WTC11 (cell line): Measurements from ENCODE around the gene BNIP2. TPM values are rescaled to one million over a fixed set of nuclear protein-coding genes. Genes with fewer than 3 reads are reported as not detected.

Source experiments
- ATAC-seq: fragments of 200-7000 bp; cut with Tn5 transposase; 2 replicates; pipeline ENCODE4 v1.10.0; 2021; ENCODE audit warnings: mild to moderate bottlenecking, moderate library complexity
- CTCF ChIA-PET: fragments of 300-600 bp; sonication (Branson Sonifier 250); formaldehyde crosslinking; loops from one replicate; lab custom pipeline; 2021; ENCODE audit warnings: antibody characterized with exemption; lab: Charles Lee
- POLR2A ChIA-PET: fragments of 350-600 bp; sonication (Branson Sonifier 250); formaldehyde crosslinking; loops from one replicate; lab custom pipeline; 2021; ENCODE audit warnings: antibody characterized with exemption; lab: Charles Lee
- DNase-seq: peaks from one replicate; pipeline ENCODE4 v3.0.0; 2021; ENCODE audit warnings: low spot score
- H3K27ac Mint-ChIP-seq: 2 replicates; pipeline ENCODE4 v1.8.0; 2021; ENCODE audit warnings: mixed read lengths
- H3K27me3 Mint-ChIP-seq: 2 replicates; pipeline ENCODE4 v1.8.0; 2021; ENCODE audit warnings: low read depth, mild to moderate bottlenecking, moderate library complexity, mixed read lengths
- H3K36me3 Mint-ChIP-seq: 2 replicates; pipeline ENCODE4 v1.8.0; 2021; ENCODE audit warnings: mixed read lengths
- H3K4me1 Mint-ChIP-seq: 2 replicates; pipeline ENCODE4 v1.8.0; 2022; ENCODE audit warnings: mixed read lengths
- H3K4me3 Mint-ChIP-seq: 2 replicates; pipeline ENCODE4 v1.8.0; 2021; ENCODE audit warnings: mild to moderate bottlenecking, moderate library complexity, mixed read lengths
- H3K9me3 Mint-ChIP-seq: 2 replicates; pipeline ENCODE4 v1.8.0; 2021; ENCODE audit warnings: mixed read lengths
- ATF1 ChIP-seq: sonication (generic); formaldehyde crosslinking; IDR thresholded peaks from 2 replicates; pipeline ENCODE4 v1.8.1; 2023; ENCODE audit warnings: mild to moderate bottlenecking, moderate library complexity, missing genetic modification reagents
- CREB1 ChIP-seq: sonication (generic); formaldehyde crosslinking; IDR thresholded peaks from 2 replicates; pipeline ENCODE4 v1.8.0; 2023; ENCODE audit warnings: mild to moderate bottlenecking, missing genetic modification reagents
- CREM ChIP-seq: sonication (generic); formaldehyde crosslinking; IDR thresholded peaks from 2 replicates; pipeline ENCODE4 v1.8.1; 2022; ENCODE audit warnings: mild to moderate bottlenecking, missing genetic modification reagents, moderate library complexity
- GTF2I ChIP-seq: fragments of 250-450 bp; sonication (Bioruptor Pico); conservative IDR thresholded peaks from 2 replicates; pipeline ENCODE4 v1.4.0; 2021; ENCODE audit warnings: mild to moderate bottlenecking
- KAT7 ChIP-seq: sonication (generic); formaldehyde crosslinking; IDR thresholded peaks from 2 replicates; pipeline ENCODE4 v1.8.1; 2023; ENCODE audit warnings: missing genetic modification reagents, mild to moderate bottlenecking, borderline replicate concordance
- NFATC4 ChIP-seq: fragments of 250-450 bp; sonication (Bioruptor Pico); IDR thresholded peaks from 2 replicates; pipeline ENCODE4 v1.9.0; 2021; ENCODE audit warnings: mild to moderate bottlenecking
- NR2C2 ChIP-seq: sonication (generic); formaldehyde crosslinking; IDR thresholded peaks from 2 replicates; pipeline ENCODE4 v1.8.0; 2022; ENCODE audit warnings: mild to moderate bottlenecking, missing genetic modification reagents
- PRRX2 ChIP-seq: fragments of 250-450 bp; sonication (Bioruptor Pico); IDR thresholded peaks from 2 replicates; pipeline ENCODE4 v1.8.0; 2021; ENCODE audit warnings: mild to moderate bottlenecking
- SMAD3 ChIP-seq: sonication (generic); formaldehyde crosslinking; IDR thresholded peaks from 2 replicates; pipeline ENCODE4 v1.8.0; 2022; ENCODE audit warnings: missing genetic modification reagents, mild to moderate bottlenecking, borderline replicate concordance
- SOX15 ChIP-seq: fragments of 250-450 bp; sonication (Bioruptor Pico); IDR thresholded peaks from 2 replicates; pipeline ENCODE4 v1.9.0; 2021; ENCODE audit warnings: mild to moderate bottlenecking
- TCF7 ChIP-seq: sonication (generic); formaldehyde crosslinking; IDR thresholded peaks from 2 replicates; pipeline ENCODE4 v1.8.0; 2022; ENCODE audit warnings: mild to moderate bottlenecking, low read depth, missing genetic modification reagents, moderate library complexity
- TEAD4 ChIP-seq: sonication (generic); formaldehyde crosslinking; IDR thresholded peaks from 2 replicates; pipeline ENCODE4 v1.8.0; 2022; ENCODE audit warnings: mild to moderate bottlenecking, missing genetic modification reagents
- USF1 ChIP-seq: sonication (generic); formaldehyde crosslinking; IDR thresholded peaks from 2 replicates; pipeline ENCODE4 v1.8.0; 2022; ENCODE audit warnings: mild to moderate bottlenecking, missing genetic modification reagents
- ZNF263 ChIP-seq: sonication (generic); formaldehyde crosslinking; IDR thresholded peaks from 2 replicates; pipeline ENCODE4 v1.8.1; 2022; ENCODE audit warnings: low read depth, mild to moderate bottlenecking, moderate library complexity, missing genetic modification reagents
- ZNF317 ChIP-seq: sonication (generic); formaldehyde crosslinking; IDR thresholded peaks from 2 replicates; pipeline ENCODE4 v1.8.1; 2023; ENCODE audit warnings: low read depth, mild to moderate bottlenecking, moderate library complexity, missing genetic modification reagents, borderline replicate concordance
- total RNA-seq: library from RNA; stranded (reverse); gene quantifications from 3 replicates; pipeline ENCODE4 v1.2.3, GENCODE V29; 2021
- TF ChIP-seq, protein P1 (sequence below): sonication (generic); formaldehyde crosslinking; IDR thresholded peaks from 2 replicates; pipeline ENCODE4 v1.8.0; 2023; ENCODE audit warnings: missing genetic modification reagents
- TF ChIP-seq, protein P2 (sequence below): sonication (generic); formaldehyde crosslinking; IDR thresholded peaks from 2 replicates; pipeline ENCODE4 v1.8.1; 2022; ENCODE audit warnings: mild to moderate bottlenecking, missing genetic modification reagents, moderate library complexity, borderline replicate concordance
- TF ChIP-seq, protein P3 (sequence below): fragments of 250-450 bp; sonication (Bioruptor Pico); IDR thresholded peaks from 2 replicates; pipeline ENCODE4 v1.9.0; 2021; ENCODE audit warnings: mild to moderate bottlenecking, borderline replicate concordance
- TF ChIP-seq, protein P4 (sequence below): sonication (generic); formaldehyde crosslinking; IDR thresholded peaks from 2 replicates; pipeline ENCODE4 v1.8.1; 2023; ENCODE audit warnings: mild to moderate bottlenecking, missing genetic modification reagents

The BNIP2 gene
- total RNA-seq, 1 experiment from 2014 or later = 40.3 TPM

DNA sequence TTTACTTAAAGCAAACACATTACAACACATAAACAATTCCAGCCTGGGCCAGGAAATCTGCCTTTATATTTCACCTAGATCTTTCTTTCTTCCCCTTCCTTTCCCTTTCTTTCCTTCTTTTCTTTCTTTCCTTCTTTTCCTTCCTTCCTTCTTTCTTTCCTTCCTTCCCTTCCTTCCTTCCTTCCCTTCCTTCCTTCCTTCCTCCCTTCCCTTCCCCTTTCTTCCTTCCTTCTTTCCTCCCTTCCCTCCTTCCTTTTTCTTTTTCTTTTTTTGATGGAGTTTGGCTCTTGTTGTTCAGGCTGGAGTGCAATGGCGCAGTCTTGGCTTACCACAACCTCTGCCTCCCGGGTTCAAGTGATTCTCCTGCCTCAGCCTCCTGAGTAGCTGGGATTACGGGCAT is 24.1 kb upstream of the BNIP2 start:
- H3K27ac Mint-ChIP-seq = no peak overlapping the region
- H3K9me3 Mint-ChIP-seq = peaks cover under 1% of the 10 kb centered on the region; the same call in 1 of the 2 replicates
- ATAC-seq = no peak
- no peak for DNase-seq
- no peak overlapping the region for H3K4me3 Mint-ChIP-seq
- TF ChIP-seq TCF7 (CRISPR knock-in tag) = no peak
- no peak for TF ChIP-seq SMAD3
- no peak for TF ChIP-seq PRRX2 (CRISPR knock-in tag)
- TF ChIP-seq, protein P1, sequence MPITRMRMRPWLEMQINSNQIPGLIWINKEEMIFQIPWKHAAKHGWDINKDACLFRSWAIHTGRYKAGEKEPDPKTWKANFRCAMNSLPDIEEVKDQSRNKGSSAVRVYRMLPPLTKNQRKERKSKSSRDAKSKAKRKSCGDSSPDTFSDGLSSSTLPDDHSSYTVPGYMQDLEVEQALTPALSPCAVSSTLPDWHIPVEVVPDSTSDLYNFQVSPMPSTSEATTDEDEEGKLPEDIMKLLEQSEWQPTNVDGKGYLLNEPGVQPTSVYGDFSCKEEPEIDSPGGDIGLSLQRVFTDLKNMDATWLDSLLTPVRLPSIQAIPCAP (CRISPR knock-in tag) = no peak
- TF ChIP-seq SOX15 (CRISPR knock-in tag) = no peak
- TF ChIP-seq, all 79 proteins: peak for 0
- H3K4me1 Mint-ChIP-seq = no peaks in the 10 kb centered on the region
- ChIA-PET CTCF (no interaction called here), POLR2A (no interaction called here)
- H3K36me3 Mint-ChIP-seq = no peaks in the 10 kb centered on the region
- peaks cover 7% of the 10 kb centered on the region; the same call in 1 of the 2 replicates for H3K27me3 Mint-ChIP-seq

- H3K4me3 Mint-ChIP-seq = no peak overlapping the region
- CTCF ChIA-PET = no interaction called here
- H3K36me3 Mint-ChIP-seq = no peaks in the 10 kb centered on the region
- ATAC-seq (no peak), DNase-seq (no peak)
- no peaks in the 10 kb centered on the region for H3K4me1 Mint-ChIP-seq
- H3K27ac Mint-ChIP-seq = no peak overlapping the region
- POLR2A ChIA-PET = no interaction called here
- TF ChIP-seq NR2C2 (no peak), CREB1 (CRISPR knock-in tag) (no peak), GTF2I (CRISPR knock-in tag) (no peak), ATF1 (CRISPR knock-in tag) (no peak), USF1 (CRISPR knock-in tag) (no peak)
- peaks cover 12% of the 10 kb centered on the region for H3K9me3 Mint-ChIP-seq
- H3K27me3 Mint-ChIP-seq = peaks cover 10% of the 10 kb centered on the region; the same call in 1 of the 2 replicates
Measured at GRCh38 chr15:59711451-59712243, 22.5 kb upstream of the BNIP2 start.

GRCh38 chr15:59707619-59708018 is 18.5 kb upstream of the BNIP2 start:
- ChIA-PET CTCF (no interaction called here), POLR2A (no interaction called here)
- no peak overlapping the region for H3K4me3 Mint-ChIP-seq
- peaks cover 12% of the 10 kb centered on the region for H3K9me3 Mint-ChIP-seq
- no peaks in the 10 kb centered on the region for H3K4me1 Mint-ChIP-seq
- H3K36me3 Mint-ChIP-seq = no peaks in the 10 kb centered on the region
- DNase-seq (no peak), ATAC-seq (no peak)
- H3K27ac Mint-ChIP-seq = no peak overlapping the region
- TF ChIP-seq ZNF317 (CRISPR knock-in tag) = no peak
- H3K27me3 Mint-ChIP-seq = peaks cover 5% of the 10 kb centered on the region; the same call in 1 of the 2 replicates

GRCh38 chr15:59703979-59704796 is 15.1 kb upstream of the BNIP2 start:
- no peak for ATAC-seq
- Mint-ChIP-seq H3K4me3 (no peak overlapping the region), H3K36me3 (no peaks in the 10 kb centered on the region), H3K27ac (no peak overlapping the region), H3K9me3 (peaks cover 12% of the 10 kb centered on the region), H3K4me1 (no peaks in the 10 kb centered on the region; the same call in 1 of the 2 replicates), H3K27me3 (0 out of 2 replicates have a peak, but pooled peaks cover 5% of the 10 kb centered on the region)
- POLR2A ChIA-PET = no interaction called here
- no peak for DNase-seq
- CTCF ChIA-PET = no interaction called here
- TF ChIP-seq, protein P2, sequence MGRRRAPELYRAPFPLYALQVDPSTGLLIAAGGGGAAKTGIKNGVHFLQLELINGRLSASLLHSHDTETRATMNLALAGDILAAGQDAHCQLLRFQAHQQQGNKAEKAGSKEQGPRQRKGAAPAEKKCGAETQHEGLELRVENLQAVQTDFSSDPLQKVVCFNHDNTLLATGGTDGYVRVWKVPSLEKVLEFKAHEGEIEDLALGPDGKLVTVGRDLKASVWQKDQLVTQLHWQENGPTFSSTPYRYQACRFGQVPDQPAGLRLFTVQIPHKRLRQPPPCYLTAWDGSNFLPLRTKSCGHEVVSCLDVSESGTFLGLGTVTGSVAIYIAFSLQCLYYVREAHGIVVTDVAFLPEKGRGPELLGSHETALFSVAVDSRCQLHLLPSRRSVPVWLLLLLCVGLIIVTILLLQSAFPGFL (CRISPR knock-in tag) = no peak
- TF ChIP-seq TEAD4 (no peak), KAT7 (CRISPR knock-in tag) (no peak), CREB1 (CRISPR knock-in tag) (no peak), ZNF263 (CRISPR knock-in tag) (no peak), CREM (no peak), NFATC4 (CRISPR knock-in tag) (no peak)
- TF ChIP-seq, protein P3, sequence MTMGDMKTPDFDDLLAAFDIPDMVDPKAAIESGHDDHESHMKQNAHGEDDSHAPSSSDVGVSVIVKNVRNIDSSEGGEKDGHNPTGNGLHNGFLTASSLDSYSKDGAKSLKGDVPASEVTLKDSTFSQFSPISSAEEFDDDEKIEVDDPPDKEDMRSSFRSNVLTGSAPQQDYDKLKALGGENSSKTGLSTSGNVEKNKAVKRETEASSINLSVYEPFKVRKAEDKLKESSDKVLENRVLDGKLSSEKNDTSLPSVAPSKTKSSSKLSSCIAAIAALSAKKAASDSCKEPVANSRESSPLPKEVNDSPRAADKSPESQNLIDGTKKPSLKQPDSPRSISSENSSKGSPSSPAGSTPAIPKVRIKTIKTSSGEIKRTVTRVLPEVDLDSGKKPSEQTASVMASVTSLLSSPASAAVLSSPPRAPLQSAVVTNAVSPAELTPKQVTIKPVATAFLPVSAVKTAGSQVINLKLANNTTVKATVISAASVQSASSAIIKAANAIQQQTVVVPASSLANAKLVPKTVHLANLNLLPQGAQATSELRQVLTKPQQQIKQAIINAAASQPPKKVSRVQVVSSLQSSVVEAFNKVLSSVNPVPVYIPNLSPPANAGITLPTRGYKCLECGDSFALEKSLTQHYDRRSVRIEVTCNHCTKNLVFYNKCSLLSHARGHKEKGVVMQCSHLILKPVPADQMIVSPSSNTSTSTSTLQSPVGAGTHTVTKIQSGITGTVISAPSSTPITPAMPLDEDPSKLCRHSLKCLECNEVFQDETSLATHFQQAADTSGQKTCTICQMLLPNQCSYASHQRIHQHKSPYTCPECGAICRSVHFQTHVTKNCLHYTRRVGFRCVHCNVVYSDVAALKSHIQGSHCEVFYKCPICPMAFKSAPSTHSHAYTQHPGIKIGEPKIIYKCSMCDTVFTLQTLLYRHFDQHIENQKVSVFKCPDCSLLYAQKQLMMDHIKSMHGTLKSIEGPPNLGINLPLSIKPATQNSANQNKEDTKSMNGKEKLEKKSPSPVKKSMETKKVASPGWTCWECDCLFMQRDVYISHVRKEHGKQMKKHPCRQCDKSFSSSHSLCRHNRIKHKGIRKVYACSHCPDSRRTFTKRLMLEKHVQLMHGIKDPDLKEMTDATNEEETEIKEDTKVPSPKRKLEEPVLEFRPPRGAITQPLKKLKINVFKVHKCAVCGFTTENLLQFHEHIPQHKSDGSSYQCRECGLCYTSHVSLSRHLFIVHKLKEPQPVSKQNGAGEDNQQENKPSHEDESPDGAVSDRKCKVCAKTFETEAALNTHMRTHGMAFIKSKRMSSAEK (CRISPR knock-in tag) = no peak
- TF ChIP-seq, protein P4, sequence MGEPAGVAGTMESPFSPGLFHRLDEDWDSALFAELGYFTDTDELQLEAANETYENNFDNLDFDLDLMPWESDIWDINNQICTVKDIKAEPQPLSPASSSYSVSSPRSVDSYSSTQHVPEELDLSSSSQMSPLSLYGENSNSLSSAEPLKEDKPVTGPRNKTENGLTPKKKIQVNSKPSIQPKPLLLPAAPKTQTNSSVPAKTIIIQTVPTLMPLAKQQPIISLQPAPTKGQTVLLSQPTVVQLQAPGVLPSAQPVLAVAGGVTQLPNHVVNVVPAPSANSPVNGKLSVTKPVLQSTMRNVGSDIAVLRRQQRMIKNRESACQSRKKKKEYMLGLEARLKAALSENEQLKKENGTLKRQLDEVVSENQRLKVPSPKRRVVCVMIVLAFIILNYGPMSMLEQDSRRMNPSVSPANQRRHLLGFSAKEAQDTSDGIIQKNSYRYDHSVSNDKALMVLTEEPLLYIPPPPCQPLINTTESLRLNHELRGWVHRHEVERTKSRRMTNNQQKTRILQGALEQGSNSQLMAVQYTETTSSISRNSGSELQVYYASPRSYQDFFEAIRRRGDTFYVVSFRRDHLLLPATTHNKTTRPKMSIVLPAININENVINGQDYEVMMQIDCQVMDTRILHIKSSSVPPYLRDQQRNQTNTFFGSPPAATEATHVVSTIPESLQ (CRISPR knock-in tag) = no peak
